Measurements from ENCODE around the gene PHLPP1. TPM values are rescaled to one million over a fixed set of nuclear protein-coding genes. Genes with fewer than 3 reads are reported as not detected.

The PHLPP1 gene
- total and polyA plus RNA-seq, 2 of the 13 experiments (the other 11 are each of a cell fraction or from before 2014, with no cell fraction given), result 9.8 to 18.5 TPM

GRCh38 chr18:63028380-63028779 is 313.0 kb downstream of the PHLPP1 start:
- no peaks in the 10 kb centered on the region for H3K36me3 ChIP-seq (replicated peaks in 1 of 2; ENCODE audit: control insufficient read depth in 1 of 2, insufficient read depth in 2 of 2, low read length in 2 of 2)
- H2AFZ ChIP-seq (ENCODE audit: low read length), result no peak overlapping the region
- H3K79me2 ChIP-seq (ENCODE audit: insufficient read depth, low read length), result no peaks in the 10 kb centered on the region
- POLR2A ChIA-PET, result no interaction called here
- no TSS peak for BruUV-seq (replicated peaks)
- H3K4me1 ChIP-seq (ENCODE audit: insufficient read depth, low read length), result no peaks in the 10 kb centered on the region
- no peak overlapping the region for H3K27ac ChIP-seq (ENCODE audit: extremely low read length, insufficient read depth, low read length)
- 22% methylated on average over 2 of the region's 2 CpGs for WGBS (ENCODE audit: low lambda C conversion rate)
- ATAC-seq (no peak), FAIRE-seq (no peak), DNase-seq (ENCODE audit: low spot score) (no peak)
- in situ Hi-C loops (cut with HindIII; ENCODE audit: extremely low pct_ligation_motif_present, low pct_unique_long_range_greater_than_20kb) (no loop called here), intact Hi-C loops (cut with micrococcal nuclease; ENCODE audit: unreplicated experiment) (no loop called here)
- H3K4me3 ChIP-seq (replicated peaks in 1 of 3; ENCODE audit: insufficient read depth in 1 of 3, low read depth in 2 of 3, low read length in 3 of 3), result no peak overlapping the region
- H3K9me3 ChIP-seq (ENCODE audit: low read length), result no peaks in the 10 kb centered on the region
- peaks cover 0 to 10% of the 10 kb centered on the region in 2 experiments; a peak in 2 of 5 replicates for H3K27me3 ChIP-seq (ENCODE audit: control insufficient read depth in 1 of 2, insufficient read depth in 2 of 2, low read length in 2 of 2)
- H3K4me2 ChIP-seq (ENCODE audit: low read depth, low read length), result no peak overlapping the region
- no peaks in the 10 kb centered on the region for H4K20me1 ChIP-seq (ENCODE audit: insufficient read depth, low read length)
- CTCF ChIA-PET (ENCODE audit: low intra/inter-chr PET ratio, low total read pairs), result no interaction called here
- no peak overlapping the region for H3K9ac ChIP-seq (ENCODE audit: insufficient read depth, low read depth, low read length)
- no peak for TF ChIP-seq EHMT2 (IDR thresholded peaks at IDR 0.05; ENCODE audit: borderline replicate concordance, low read depth, low read length)
- TF ChIP-seq ZBTB10 (CRISPR knock-in tag; IDR thresholded peaks at IDR 0.05; ENCODE audit: borderline replicate concordance), result no peak
- TF ChIP-seq ATF1 (CRISPR knock-in tag; IDR thresholded peaks at IDR 0.05), result no peak
- TF ChIP-seq, protein P1, sequence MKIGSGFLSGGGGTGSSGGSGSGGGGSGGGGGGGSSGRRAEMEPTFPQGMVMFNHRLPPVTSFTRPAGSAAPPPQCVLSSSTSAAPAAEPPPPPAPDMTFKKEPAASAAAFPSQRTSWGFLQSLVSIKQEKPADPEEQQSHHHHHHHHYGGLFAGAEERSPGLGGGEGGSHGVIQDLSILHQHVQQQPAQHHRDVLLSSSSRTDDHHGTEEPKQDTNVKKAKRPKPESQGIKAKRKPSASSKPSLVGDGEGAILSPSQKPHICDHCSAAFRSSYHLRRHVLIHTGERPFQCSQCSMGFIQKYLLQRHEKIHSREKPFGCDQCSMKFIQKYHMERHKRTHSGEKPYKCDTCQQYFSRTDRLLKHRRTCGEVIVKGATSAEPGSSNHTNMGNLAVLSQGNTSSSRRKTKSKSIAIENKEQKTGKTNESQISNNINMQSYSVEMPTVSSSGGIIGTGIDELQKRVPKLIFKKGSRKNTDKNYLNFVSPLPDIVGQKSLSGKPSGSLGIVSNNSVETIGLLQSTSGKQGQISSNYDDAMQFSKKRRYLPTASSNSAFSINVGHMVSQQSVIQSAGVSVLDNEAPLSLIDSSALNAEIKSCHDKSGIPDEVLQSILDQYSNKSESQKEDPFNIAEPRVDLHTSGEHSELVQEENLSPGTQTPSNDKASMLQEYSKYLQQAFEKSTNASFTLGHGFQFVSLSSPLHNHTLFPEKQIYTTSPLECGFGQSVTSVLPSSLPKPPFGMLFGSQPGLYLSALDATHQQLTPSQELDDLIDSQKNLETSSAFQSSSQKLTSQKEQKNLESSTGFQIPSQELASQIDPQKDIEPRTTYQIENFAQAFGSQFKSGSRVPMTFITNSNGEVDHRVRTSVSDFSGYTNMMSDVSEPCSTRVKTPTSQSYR (CRISPR knock-in tag; IDR thresholded peaks at IDR 0.05; ENCODE audit: borderline replicate concordance), result no peak
- TF ChIP-seq GATA4 (IDR thresholded peaks at IDR 0.05; ENCODE audit: borderline replicate concordance, low read depth), result no peak
- no peak for TF ChIP-seq PPARG (CRISPR knock-in tag; conservative IDR thresholded peaks at IDR 0.05)
- no peak for TF ChIP-seq NPAS2 (CRISPR knock-in tag; IDR thresholded peaks at IDR 0.05; ENCODE audit: borderline replicate concordance)
- TF ChIP-seq IKZF4 (CRISPR knock-in tag; IDR thresholded peaks at IDR 0.05; ENCODE audit: borderline replicate concordance, low read depth, not compliant biosample characterization), result no peak
- TF ChIP-seq LCORL (IDR thresholded peaks at IDR 0.05), result no peak
- TF ChIP-seq LCORL (CRISPR knock-in tag; IDR thresholded peaks at IDR 0.05), result no peak
- no peak for TF ChIP-seq CEBPZ (IDR thresholded peaks at IDR 0.05; ENCODE audit: low read length)
- no peak for TF ChIP-seq ZNF256 (CRISPR knock-in tag; conservative IDR thresholded peaks at IDR 0.05)
- no peak for TF ChIP-seq ZNF607 (CRISPR knock-in tag; IDR thresholded peaks at IDR 0.05; ENCODE audit: borderline replicate concordance)
- no peak for TF ChIP-seq NFIB (CRISPR knock-in tag; IDR thresholded peaks at IDR 0.05; ENCODE audit: borderline replicate concordance)
- no peak for TF ChIP-seq RBFOX2 (IDR thresholded peaks at IDR 0.05; ENCODE audit: low read depth, low read length)
- no peak for TF ChIP-seq ZNF235 (CRISPR knock-in tag; IDR thresholded peaks at IDR 0.05; ENCODE audit: borderline replicate concordance)
- TF ChIP-seq ZC3H13 (CRISPR knock-in tag; IDR thresholded peaks at IDR 0.05), result no peak
- TF ChIP-seq ZNF343 (CRISPR knock-in tag; IDR thresholded peaks at IDR 0.05), result no peak
